PC-3 (cell line): Measurements from ENCODE around the gene MAP1B. TPM values are rescaled to one million over a fixed set of nuclear protein-coding genes. Genes with fewer than 3 reads are reported as not detected.

Experiments used
- ATAC-seq: fragments of 200-7000 bp; cut with Tn5 transposase; 2 replicates; pipeline ENCODE4 v1.9.1; 2020; ENCODE audit warnings: mild to moderate bottlenecking, moderate library complexity
- BruUV-seq: library from RNA; stranded (reverse); fragments of 400-500 nt; replicated peaks from 2 replicates; lab custom pipeline; 2021; lab: Mats Ljungman, UMichigan
- CTCF ChIA-PET: fragments of 300-600 bp; sonication (Branson Sonifier 250); formaldehyde crosslinking; loops from one replicate; lab custom pipeline; 2022; ENCODE audit warnings: antibody characterized with exemption; lab: Charles Lee
- POLR2A ChIA-PET: fragments of 300-600 bp; sonication (Branson Sonifier 250); formaldehyde crosslinking; loops from one replicate; lab custom pipeline; 2022; ENCODE audit warnings: antibody characterized with exemption; ENCODE audit not compliant: unreplicated experiment; lab: Charles Lee
- DNase-seq: peaks from one replicate; pipeline ENCODE4 v3.0.0-alpha.2; 2015
- H2AFZ ChIP-seq: fragments of 300-600 bp; sonication (generic); 2 replicates; pipeline ENCODE4 v1.6.0; 2016; ENCODE audit warnings: antibody characterized with exemption, low read length
- H3F3A ChIP-seq: fragments of 300-600 bp; sonication (generic); one replicate; pipeline ENCODE4 v1.6.0; 2017; ENCODE audit warnings: antibody characterized with exemption, low read length, control low read depth, mild to moderate bottlenecking; ENCODE audit not compliant: unreplicated experiment
- H3K27ac ChIP-seq: fragments of 300-600 bp; sonication (generic); 2 replicates; pipeline ENCODE4 v1.5.1; 2016; ENCODE audit warnings: mild to moderate bottlenecking, low read length
- H3K27me3 ChIP-seq: fragments of 300-600 bp; sonication (generic); 2 replicates; pipeline ENCODE4 v1.6.1; 2016; ENCODE audit warnings: low read length, mixed read lengths
- H3K36me3 ChIP-seq: fragments of 300-600 bp; sonication (generic); 2 replicates; pipeline ENCODE4 v1.6.1; 2016; ENCODE audit warnings: low read depth, mixed run types, low read length, mixed read lengths
- H3K4me1 ChIP-seq: fragments of 300-600 bp; sonication (generic); 2 replicates; pipeline ENCODE4 v1.5.1; 2016; ENCODE audit warnings: low read length; ENCODE audit not compliant: insufficient read depth
- H3K4me2 ChIP-seq: fragments of 300-600 bp; sonication (generic); 2 replicates; pipeline ENCODE4 v1.6.0; 2016; ENCODE audit warnings: low read length
- H3K4me3 ChIP-seq: fragments of 300-600 bp; sonication (generic); 2 replicates; pipeline ENCODE4 v1.5.1; 2016; ENCODE audit warnings: mild to moderate bottlenecking, low read length, mixed read lengths
- H3K79me2 ChIP-seq: fragments of 300-600 bp; sonication (generic); 2 replicates; pipeline ENCODE4 v1.6.1; 2017; ENCODE audit warnings: low read length, mixed read lengths
- H3K9ac ChIP-seq: fragments of 300-600 bp; sonication (generic); 2 replicates; pipeline ENCODE4 v1.6.0; 2016; ENCODE audit warnings: mild to moderate bottlenecking, low read length
- H3K9me2 ChIP-seq: fragments of 300-600 bp; sonication (generic); replicated peaks from 2 replicates; pipeline ENCODE4 v1.6.1; 2016; ENCODE audit warnings: mixed run types, low read length, mixed read lengths
- H3K9me3 ChIP-seq: fragments of 300-600 bp; sonication (generic); 2 replicates; pipeline ENCODE4 v1.6.1; 2016; ENCODE audit warnings: low read length, mixed read lengths
- H4K20me1 ChIP-seq: fragments of 300-600 bp; sonication (generic); 2 replicates; pipeline ENCODE4 v1.6.1; 2016; ENCODE audit warnings: low read length, mixed read lengths
- CTCF ChIP-seq: fragments of 300-600 bp; sonication (generic); conservative IDR thresholded peaks from 2 replicates; pipeline ENCODE4 v1.5.1; 2017; ENCODE audit warnings: antibody characterized with exemption, low read depth, mild to moderate bottlenecking, low read length
- EZH2 ChIP-seq: fragments of 300-600 bp; sonication (generic); IDR thresholded peaks from one replicate; pipeline ENCODE4 v1.6.1; 2017; ENCODE audit warnings: antibody characterized with exemption, mild to moderate bottlenecking, low read length; ENCODE audit not compliant: unreplicated experiment
- EZH2phosphoT487 ChIP-seq: fragments of 300-600 bp; sonication (generic); IDR thresholded peaks from 2 replicates; pipeline ENCODE4 v1.6.1; 2018; ENCODE audit warnings: mild to moderate bottlenecking, antibody characterized with exemption, low read length, borderline replicate concordance
- intact Hi-C: fragments of 100-400 bp; cut with micrococcal nuclease; formaldehyde crosslinking; loops from 2 replicates; pipeline ENCODE4 v1.9.0; 2023
- total RNA-seq: library from RNA; depleted of rRNA; stranded (reverse); fragments of >200 nt; gene quantifications from 2 replicates; pipeline ENCODE4 v1.2.3, GENCODE V29; 2014

The MAP1B gene
- total RNA-seq, 1 experiment from 2014 or later: 12.8 TPM

GRCh38 chr5:72242796-72243475 is 135.7 kb downstream of the MAP1B start:
- POLR2A ChIA-PET: no interaction called here
- BruUV-seq: no TSS peak
- CTCF ChIA-PET: no interaction called here

GRCh38 chr5:72243706-72244105 is 136.4 kb downstream of the MAP1B start:
- H3K9ac ChIP-seq: no peak overlapping the region
- H3K4me1 ChIP-seq: peaks cover 37% of the 10 kb centered on the region
- no peak overlapping the region for H3K27ac ChIP-seq
- BruUV-seq: no TSS peak
- H3K4me2 ChIP-seq: no peak overlapping the region
- H3K9me2 ChIP-seq: no peaks in the 10 kb centered on the region
- no peaks in the 10 kb centered on the region for H3K27me3 ChIP-seq
- no peaks in the 10 kb centered on the region for H3K36me3 ChIP-seq
- no peak overlapping the region for H3K4me3 ChIP-seq
- H3F3A ChIP-seq: peaks cover 13% of the 10 kb centered on the region
- ChIA-PET POLR2A (no interaction called here), CTCF (no interaction called here)
- TF ChIP-seq CTCF: no peak
- no peak for TF ChIP-seq EZH2
- TF ChIP-seq EZH2phosphoT487: no peak
- H3K9me3 ChIP-seq: no peaks in the 10 kb centered on the region
- no peak for ATAC-seq
- H2AFZ ChIP-seq: no peak overlapping the region
- H3K79me2 ChIP-seq: peaks cover 25% of the 10 kb centered on the region
- H4K20me1 ChIP-seq: no peaks in the 10 kb centered on the region
- no peak for DNase-seq
- intact Hi-C loops: loop anchor here (10.0 kb wide), 1 partner anchor 109 kb away; no protein-coding TSS in a partner anchor

More at GRCh38 chr5:72242796-72243475, 135.7 kb downstream of the MAP1B start:
- Histone ChIP-seq H3K79me2 (peaks cover 25% of the 10 kb centered on the region), H3K9me2 (no peaks in the 10 kb centered on the region), H4K20me1 (no peaks in the 10 kb centered on the region), H3K4me1 (peaks cover 29% of the 10 kb centered on the region), H3K27ac (no peak overlapping the region), H3K9me3 (no peaks in the 10 kb centered on the region), H2AFZ (no peak overlapping the region), H3K27me3 (no peaks in the 10 kb centered on the region), H3K36me3 (no peaks in the 10 kb centered on the region), H3K4me2 (no peak overlapping the region), H3K9ac (no peak overlapping the region), H3F3A (peaks cover 9% of the 10 kb centered on the region), H3K4me3 (no peak overlapping the region)
- no peak for ATAC-seq
- DNase-seq: no peak
- TF ChIP-seq EZH2phosphoT487 (no peak), EZH2 (no peak), CTCF (no peak)
- intact Hi-C loops: loop anchor here (10.0 kb wide), 1 partner anchor 108 kb away; no protein-coding TSS in a partner anchor

- intact Hi-C loops: loop anchor here (5.0 to 10.0 kb wide), 3 partner anchors 37 to 468 kb away; no protein-coding TSS in a partner anchor
- ChIA-PET POLR2A (interaction anchor here (0.5 to 0.6 kb wide), 2 partner anchors 64 to 65 kb away, joined by 3 to 4 read pairs; no protein-coding TSS in a partner anchor), CTCF (interaction anchor here (0.6 to 1.4 kb wide), 3 partner anchors 29 to 106 kb away, joined by 3 to 5 read pairs (median 3); no protein-coding TSS in a partner anchor)
- Histone ChIP-seq H3K27me3 (no peaks in the 10 kb centered on the region), H3K27ac (no peak overlapping the region), H3K4me1 (peaks cover 42% of the 10 kb centered on the region), H3K79me2 (peaks cover 25% of the 10 kb centered on the region), H3K4me2 (no peak overlapping the region), H2AFZ (no peak overlapping the region), H3K9me2 (no peaks in the 10 kb centered on the region), H3K4me3 (no peak overlapping the region), H4K20me1 (no peaks in the 10 kb centered on the region), H3K9ac (no peak overlapping the region), H3K36me3 (no peaks in the 10 kb centered on the region), H3K9me3 (no peaks in the 10 kb centered on the region), H3F3A (peaks cover 13% of the 10 kb centered on the region)
- peak; percentile 36 for ATAC-seq
- TF ChIP-seq EZH2phosphoT487 (no peak), CTCF (peak; percentile 62)
- no TSS peak for BruUV-seq
- DNase-seq: peak; percentile 49
These were observed 137.6 kb downstream of the MAP1B start for GRCh38 chr5:72244862-72245371.
